Liver (tissue), 9 donors: Measurements from ENCODE around the gene NTN1. TPM values are rescaled to one million over a fixed set of nuclear protein-coding genes. Genes with fewer than 3 reads are reported as not detected.

Experiments used
- DNase-seq: peaks from one replicate; pipeline ENCODE4 v3.0.0-alpha.2; 2017; ENCODE audit warnings: low spot score
- H3K27ac ChIP-seq, 2 donors: one replicate each; pipeline ENCODE4 v1.7.0; 2013; ENCODE audit warnings: inconsistent platforms in 2 of 2, low read length in 2 of 2, control low read depth in 1 of 2, low read depth in 1 of 2, mild to moderate bottlenecking in 1 of 2
- H3K27me3 ChIP-seq, 4 donors: one replicate each; pipeline versions ENCODE4 v1.6.1 to v1.7.0; 2013; ENCODE audit warnings: low read length in 3 of 4, inconsistent platforms in 1 of 4, mild to moderate bottlenecking in 1 of 4, moderate library complexity in 1 of 4; ENCODE audit not compliant: control insufficient read depth in 4 of 4, insufficient read depth in 4 of 4
- H3K36me3 ChIP-seq, 4 donors: one replicate each; pipeline versions ENCODE4 v1.6.1 to v1.7.0; 2013; ENCODE audit warnings: low read length in 3 of 4, mild to moderate bottlenecking in 3 of 4, low read depth in 1 of 4, moderate library complexity in 1 of 4; ENCODE audit not compliant: control insufficient read depth in 4 of 4, insufficient read depth in 3 of 4
- H3K4me1 ChIP-seq, 4 donors: one replicate each; pipeline versions ENCODE4 v1.6.1 to v1.7.0; 2013; ENCODE audit warnings: low read length in 3 of 4, mild to moderate bottlenecking in 3 of 4, moderate library complexity in 1 of 4; ENCODE audit not compliant: control insufficient read depth in 4 of 4, insufficient read depth in 4 of 4
- H3K4me3 ChIP-seq, 3 donors: one replicate each; pipeline versions ENCODE4 v1.6.1 to v1.7.0; 2013; ENCODE audit warnings: low read length in 3 of 3, control low read depth in 1 of 3, low read depth in 1 of 3, mild to moderate bottlenecking in 1 of 3
- H3K9ac ChIP-seq, 2 donors: one replicate each; pipeline ENCODE4 v1.7.0; 2013; ENCODE audit warnings: low read length in 2 of 2, mild to moderate bottlenecking in 2 of 2, moderate library complexity in 2 of 2, control low read depth in 1 of 2, low read depth in 1 of 2
- H3K9me3 ChIP-seq, 4 donors: one replicate each; pipeline versions ENCODE4 v1.6.1 to v1.7.0; 2013; ENCODE audit warnings: low read length in 3 of 4; ENCODE audit not compliant: control insufficient read depth in 4 of 4
- ATF3 ChIP-seq: IDR thresholded peaks from 2 replicates; pipeline ENCODE4 v1.6.1; 2016; ENCODE audit warnings: antibody characterized with exemption
- EGR1 ChIP-seq, 2 donors: IDR thresholded peaks; 2 replicates each; pipeline ENCODE4 v1.6.1; 2016 to 2018; ENCODE audit warnings: antibody characterized with exemption in 2 of 2, low read depth in 2 of 2
- FOXA1 ChIP-seq: IDR thresholded peaks from 2 replicates; pipeline ENCODE4 v1.6.1; 2016; ENCODE audit warnings: antibody characterized with exemption
- FOXA2 ChIP-seq: IDR thresholded peaks from 2 replicates; pipeline ENCODE4 v1.6.1; 2016; ENCODE audit warnings: antibody characterized with exemption
- GABPA ChIP-seq, 2 donors: IDR thresholded peaks in 1 of 2; conservative IDR thresholded peaks in 1 of 2; 2 replicates each; pipeline ENCODE4 v1.6.1; 2016; ENCODE audit warnings: antibody characterized with exemption in 2 of 2, mild to moderate bottlenecking in 1 of 2, moderate library complexity in 1 of 2
- HNF4A ChIP-seq, 2 donors: conservative IDR thresholded peaks; 2 replicates each; pipeline ENCODE4 v1.6.1; 2016; ENCODE audit warnings: antibody characterized with exemption in 2 of 2, mild to moderate bottlenecking in 2 of 2
- HNF4G ChIP-seq: IDR thresholded peaks from 2 replicates; pipeline ENCODE4 v1.6.1; 2016; ENCODE audit warnings: antibody characterized with exemption
- JUND ChIP-seq, 2 donors: IDR thresholded peaks; 2 replicates each; pipeline ENCODE4 v1.6.1; 2016; ENCODE audit warnings: antibody characterized with exemption in 2 of 2
- MAX ChIP-seq: IDR thresholded peaks from 2 replicates; pipeline ENCODE4 v1.6.1; 2016; ENCODE audit warnings: antibody characterized with exemption
- NR2F2 ChIP-seq: IDR thresholded peaks from 2 replicates; pipeline ENCODE4 v1.6.1; 2016; ENCODE audit warnings: antibody characterized with exemption
- RAD21 ChIP-seq, 2 donors: IDR thresholded peaks; 2 replicates each; pipeline ENCODE4 v1.6.1; 2016; ENCODE audit warnings: antibody characterized with exemption in 2 of 2, mild to moderate bottlenecking in 2 of 2
- RXRA ChIP-seq, 2 donors: IDR thresholded peaks; 2 replicates each; pipeline ENCODE4 v1.6.1; 2017 to 2018; ENCODE audit warnings: antibody characterized with exemption in 2 of 2, mild to moderate bottlenecking in 1 of 2
- SP1 ChIP-seq: IDR thresholded peaks from 2 replicates; pipeline ENCODE4 v1.6.1; 2018; ENCODE audit warnings: antibody characterized with exemption, mild to moderate bottlenecking
- TAF1 ChIP-seq: conservative IDR thresholded peaks from 2 replicates; pipeline ENCODE4 v1.6.1; 2016; ENCODE audit warnings: antibody characterized with exemption, mild to moderate bottlenecking
- YY1 ChIP-seq: IDR thresholded peaks from 2 replicates; pipeline ENCODE4 v1.6.1; 2016; ENCODE audit warnings: antibody characterized with exemption, mild to moderate bottlenecking
- WGBS: extraction: QIAGEN DNeasy Blood & Tissue Kit; methylation state at CpG from one replicate; pipeline ENCODE4 v1.1.7; 2013; 5-methylcytosine and 5-hydroxymethylcytosine counted together
- polyA plus RNA-seq, 2 donors: library from polyadenylated mRNA; stranded (reverse) in 1 of 2; unstranded in 1 of 2; fragments of 200-250 nt in 1 of 2; fragments of >200 nt in 1 of 2; fragmentation: Nextera tagmentation in 1 of 2; extraction: Ambion mirVana in 1 of 2; gene quantifications; one replicate each; pipeline versions ENCODE4 v1.2.1 to v1.2.3, GENCODE V29; 2013 to 2015
- total RNA-seq, 2 donors: library from RNA; depleted of rRNA; stranded (reverse); fragments of >200 nt; gene quantifications; one replicate each; pipeline ENCODE4 v1.2.3, GENCODE V29; 2014
- TF ChIP-seq, protein P1 (sequence below): fragments of 150-350 bp; IDR thresholded peaks from 2 replicates; pipeline ENCODE4 v1.5.1; 2017; ENCODE audit warnings: improper control_type of control experiment, low read depth, low read length; ENCODE audit not compliant: missing input control
- TF ChIP-seq, protein P2 (sequence below): IDR thresholded peaks from 2 replicates; pipeline ENCODE4 v1.6.1; 2016; ENCODE audit warnings: antibody characterized with exemption
- donor health status: healthy.
- donor health status: healthy.
- donor health status: healthy.
- donor health status: healthy.
- donor health status: healthy.

NTN1 gene
- total and polyA plus RNA-seq, 4 donors: 0.14 to 8.7 (median 4.3) TPM

- TF ChIP-seq FOXA2 (no peak), MAX (no peak), RXRA (IDR thresholded peaks at IDR 0.05) (no peak), RAD21 (IDR thresholded peaks at IDR 0.05) (no peak)
These were observed 95.1 kb downstream of the NTN1 start (continued) for GRCh38 chr17:9116311-9116835.

DNA sequence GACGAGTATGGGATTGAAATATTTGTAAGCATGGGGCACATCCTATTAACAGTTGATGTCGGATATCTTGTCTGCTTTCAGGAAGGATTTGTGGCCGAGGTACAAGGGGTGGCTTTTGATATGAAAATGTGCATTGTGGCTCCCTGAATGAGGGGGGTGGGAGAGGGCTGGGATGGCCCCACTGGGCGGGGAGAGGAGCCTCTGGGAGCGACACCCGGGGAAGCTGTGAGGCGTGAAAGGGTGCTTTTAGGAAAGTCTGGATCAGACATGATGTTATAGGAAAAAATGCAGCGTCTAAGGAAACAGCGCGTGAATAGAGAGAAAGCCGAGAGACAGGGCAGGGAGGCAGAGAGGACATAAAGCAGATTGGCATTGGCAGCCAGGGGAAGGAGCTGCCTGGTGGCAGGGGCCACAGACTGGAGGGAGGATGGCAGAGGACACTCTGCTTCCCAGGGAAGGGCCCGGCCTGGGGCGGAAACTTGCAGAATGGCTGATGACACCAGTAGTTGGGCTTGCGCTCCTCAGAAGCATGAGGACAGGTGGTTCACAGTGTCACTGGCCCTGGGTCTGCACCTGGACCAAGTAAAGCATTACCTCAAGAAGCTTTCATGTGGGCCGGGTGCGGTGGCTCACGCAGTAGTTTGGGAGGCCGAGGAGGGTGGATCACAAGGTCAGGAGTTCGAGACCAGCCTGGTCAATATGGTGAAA lies 95.7 kb downstream of the NTN1 start:
- Histone ChIP-seq H3K4me3 (no peak overlapping the region), H3K36me3 (no peaks in the 10 kb centered on the region), H3K4me1 (peaks cover 2 to 9% (median 4%) of the 10 kb centered on the region in 4 donors), H3K9me3 (no peaks in the 10 kb centered on the region), H3K9ac (no peak overlapping the region), H3K27ac (no peak overlapping the region), H3K27me3 (no peaks in the 10 kb centered on the region)
- TF ChIP-seq, protein P1, sequence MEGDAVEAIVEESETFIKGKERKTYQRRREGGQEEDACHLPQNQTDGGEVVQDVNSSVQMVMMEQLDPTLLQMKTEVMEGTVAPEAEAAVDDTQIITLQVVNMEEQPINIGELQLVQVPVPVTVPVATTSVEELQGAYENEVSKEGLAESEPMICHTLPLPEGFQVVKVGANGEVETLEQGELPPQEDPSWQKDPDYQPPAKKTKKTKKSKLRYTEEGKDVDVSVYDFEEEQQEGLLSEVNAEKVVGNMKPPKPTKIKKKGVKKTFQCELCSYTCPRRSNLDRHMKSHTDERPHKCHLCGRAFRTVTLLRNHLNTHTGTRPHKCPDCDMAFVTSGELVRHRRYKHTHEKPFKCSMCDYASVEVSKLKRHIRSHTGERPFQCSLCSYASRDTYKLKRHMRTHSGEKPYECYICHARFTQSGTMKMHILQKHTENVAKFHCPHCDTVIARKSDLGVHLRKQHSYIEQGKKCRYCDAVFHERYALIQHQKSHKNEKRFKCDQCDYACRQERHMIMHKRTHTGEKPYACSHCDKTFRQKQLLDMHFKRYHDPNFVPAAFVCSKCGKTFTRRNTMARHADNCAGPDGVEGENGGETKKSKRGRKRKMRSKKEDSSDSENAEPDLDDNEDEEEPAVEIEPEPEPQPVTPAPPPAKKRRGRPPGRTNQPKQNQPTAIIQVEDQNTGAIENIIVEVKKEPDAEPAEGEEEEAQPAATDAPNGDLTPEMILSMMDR: no peak
- TF ChIP-seq YY1: no peak
- TF ChIP-seq HNF4A (conservative IDR thresholded peaks at IDR 0.05): no peak
- TF ChIP-seq FOXA2: no peak
- no peak for TF ChIP-seq TAF1
- TF ChIP-seq GABPA (IDR thresholded peaks at IDR 0.05 in 1 of 2, conservative IDR thresholded peaks at IDR 0.05 in 1 of 2): no peak
- TF ChIP-seq, protein P2, sequence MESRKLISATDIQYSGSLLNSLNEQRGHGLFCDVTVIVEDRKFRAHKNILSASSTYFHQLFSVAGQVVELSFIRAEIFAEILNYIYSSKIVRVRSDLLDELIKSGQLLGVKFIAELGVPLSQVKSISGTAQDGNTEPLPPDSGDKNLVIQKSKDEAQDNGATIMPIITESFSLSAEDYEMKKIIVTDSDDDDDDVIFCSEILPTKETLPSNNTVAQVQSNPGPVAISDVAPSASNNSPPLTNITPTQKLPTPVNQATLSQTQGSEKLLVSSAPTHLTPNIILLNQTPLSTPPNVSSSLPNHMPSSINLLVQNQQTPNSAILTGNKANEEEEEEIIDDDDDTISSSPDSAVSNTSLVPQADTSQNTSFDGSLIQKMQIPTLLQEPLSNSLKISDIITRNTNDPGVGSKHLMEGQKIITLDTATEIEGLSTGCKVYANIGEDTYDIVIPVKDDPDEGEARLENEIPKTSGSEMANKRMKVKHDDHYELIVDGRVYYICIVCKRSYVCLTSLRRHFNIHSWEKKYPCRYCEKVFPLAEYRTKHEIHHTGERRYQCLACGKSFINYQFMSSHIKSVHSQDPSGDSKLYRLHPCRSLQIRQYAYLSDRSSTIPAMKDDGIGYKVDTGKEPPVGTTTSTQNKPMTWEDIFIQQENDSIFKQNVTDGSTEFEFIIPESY: no peak
- TF ChIP-seq ATF3: no peak
- TF ChIP-seq RXRA (IDR thresholded peaks at IDR 0.05): no peak
- TF ChIP-seq HNF4G: no peak
- TF ChIP-seq RAD21 (IDR thresholded peaks at IDR 0.05): no peak
- TF ChIP-seq SP1: no peak
- no peak for TF ChIP-seq MAX
- no peak for TF ChIP-seq NR2F2
- TF ChIP-seq EGR1 (IDR thresholded peaks at IDR 0.05; ENCODE audit: low read depth in 2 of 2): no peak
- TF ChIP-seq FOXA1: no peak
- no peak for TF ChIP-seq JUND (IDR thresholded peaks at IDR 0.05)
- 94% methylated on average over 19 of the region's 19 CpGs for WGBS
- DNase-seq: no peak

- no peak for DNase-seq
These were observed 99.2 kb downstream of the NTN1 start for GRCh38 chr17:9120471-9120870.

More at GRCh38 chr17:9120471-9120870, 99.2 kb downstream of the NTN1 start:
- no peak overlapping the region for H3K4me3 ChIP-seq
- no peaks in the 10 kb centered on the region for H3K27me3 ChIP-seq
- TF ChIP-seq, protein P1: peak; percentile 14
- TF ChIP-seq RAD21 (IDR thresholded peaks at IDR 0.05) (peak in 1 of 2 donors; percentile 64), NR2F2 (no peak), JUND (IDR thresholded peaks at IDR 0.05) (no peak)
- no peaks in the 10 kb centered on the region for H3K36me3 ChIP-seq
- H3K4me1 ChIP-seq: peaks cover 0 to 5% (median 1%) of the 10 kb centered on the region in 4 donors
- H3K9ac ChIP-seq: no peak overlapping the region
- no peak overlapping the region for H3K27ac ChIP-seq
- no peaks in the 10 kb centered on the region for H3K9me3 ChIP-seq
- 57% methylated on average over 5 of the region's 5 CpGs for WGBS
